Occipital lobe (tissue), 2 donors: ENCODE measurements around the gene OR52E6. TPM values are rescaled to one million over a fixed set of nuclear protein-coding genes. Genes with fewer than 3 reads are reported as not detected.

Experiments used
- DNase-seq: peaks from one replicate; lab custom pipeline; 2025; lab: John Stamatoyannopoulos, UW
- total RNA-seq: library from RNA; depleted of rRNA; stranded (reverse); fragments of >200 nt; gene quantifications from one replicate; pipeline ENCODE4 v1.2.3, GENCODE V29; 2014

Gene OR52E6
- total RNA-seq, 1 donor from 2014 or later: not detected

- no peak for DNase-seq
Observed at GRCh38 chr11:5803982-5804381, 37.7 kb downstream of the OR52E6 start.

DNA sequence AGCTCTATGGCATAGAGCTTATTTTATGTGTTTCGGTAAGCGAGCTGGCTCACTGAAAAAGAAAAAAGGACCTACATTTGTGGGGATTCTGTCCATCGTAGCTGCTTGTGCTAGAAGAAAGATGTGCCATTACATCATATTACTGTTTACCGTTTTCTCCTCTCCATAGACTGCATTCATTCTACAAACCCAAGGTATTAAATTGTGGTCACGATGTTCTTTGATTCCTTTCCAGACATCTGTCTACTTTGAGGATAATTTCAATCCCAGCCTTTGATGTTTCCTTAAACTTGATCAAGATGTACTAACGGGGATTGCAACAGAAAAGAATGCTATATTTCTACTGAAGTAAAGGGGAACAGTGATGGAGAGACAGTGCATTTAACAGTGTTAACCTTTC is 45.2 kb downstream of the OR52E6 start:
- DNase-seq: no peak

- no peak for DNase-seq
Observed at GRCh38 chr11:5791165-5791564, 50.5 kb downstream of the OR52E6 start, which contains the start of gene OR52N1. Gene OR52N1, minus strand, starts transcription at chr11:5791265. Its CDS starts 2,449 bp downstream, at chr11:5788816.

Other genes with a start within 250 kb of the OR52E6 start
- gene TRIM6, start 245.3 kb downstream of the OR52E6 start, total RNA-seq: 0.62 TPM
- 2.8 TPM for gene TRIM34, start 216.9 kb downstream of the OR52E6 start, total RNA-seq
- 3.9 TPM for gene TRIM5, start 156.8 kb downstream of the OR52E6 start, total RNA-seq
- gene TRIM22, start 152.1 kb downstream of the OR52E6 start, total RNA-seq: 11.2 TPM
- gene OR56B1, start 105.4 kb downstream of the OR52E6 start, total RNA-seq: not detected
- not detected for gene OR52N4, start 87.7 kb downstream of the OR52E6 start, total RNA-seq
- not detected for gene OR52N5, start 58.5 kb downstream of the OR52E6 start, total RNA-seq
- gene OR52N1, start 50.6 kb downstream of the OR52E6 start, total RNA-seq: not detected
- not detected for gene OR52N2, start 33.0 kb downstream of the OR52E6 start, total RNA-seq
- gene OR52E8, start 15.8 kb upstream of the OR52E6 start, total RNA-seq: not detected
- not detected for gene OR52E4, start 38.7 kb upstream of the OR52E6 start, total RNA-seq
- not detected for gene OR52E5, start 51.3 kb upstream of the OR52E6 start, total RNA-seq
- gene OR56A3, start 100.4 kb upstream of the OR52E6 start, total RNA-seq: not detected
- not detected for gene OR56A5, start 126.6 kb upstream of the OR52E6 start, total RNA-seq
- not detected for gene OR52L1, start 145.1 kb upstream of the OR52E6 start, total RNA-seq
- under 0.01 TPM for gene OR56A4, start 165.0 kb upstream of the OR52E6 start, total RNA-seq
- under 0.01 TPM for gene OR56A1, start 188.9 kb upstream of the OR52E6 start, total RNA-seq